K562 (cell line): ENCODE measurements around the gene FAAP100. TPM values are rescaled to one million over a fixed set of nuclear protein-coding genes. Genes with fewer than 3 reads are reported as not detected.
A peak's percentile ranks its signal among the peaks of the same experiment; 100 is the strongest.

Experiments
- ARHGAP35 ChIP-seq: fragments of 450-650 bp; IDR thresholded peaks from 2 replicates; pipeline ENCODE4 v1.6.1; 2018; ENCODE audit not compliant: partially characterized antibody
- CHAMP1 ChIP-seq: fragments of 450-650 bp; IDR thresholded peaks from 2 replicates; pipeline ENCODE4 v1.6.1; 2016; ENCODE audit warnings: mild to moderate bottlenecking
- ETV1 ChIP-seq: fragments of 450-650 bp; conservative IDR thresholded peaks from 2 replicates; pipeline ENCODE4 v1.6.1; 2016; ENCODE audit warnings: missing genetic modification characterization, control low read depth, low read depth, missing compliant biosample characterization
- FUS ChIP-seq: fragments of 200-400 bp; formaldehyde crosslinking; optimal IDR thresholded peaks from 2 replicates; pipeline ENCODE3; 2017; ENCODE audit warnings: low read depth, low read length
- KAT7 ChIP-seq: sonication (generic); formaldehyde crosslinking; IDR thresholded peaks from 2 replicates; pipeline ENCODE4 v1.8.0; 2022; ENCODE audit warnings: missing genetic modification reagents, mild to moderate bottlenecking, borderline replicate concordance
- L3MBTL2 ChIP-seq: fragments of 450-650 bp; IDR thresholded peaks from 2 replicates; pipeline ENCODE4 v1.6.1; 2016; ENCODE audit warnings: mild to moderate bottlenecking, moderate library complexity
- MIER1 ChIP-seq: fragments of 450-650 bp; IDR thresholded peaks from 2 replicates; pipeline ENCODE4 v1.6.1; 2016; ENCODE audit warnings: antibody characterized with exemption, mild to moderate bottlenecking, low read depth
- NFXL1 ChIP-seq: fragments of 450-650 bp; formaldehyde crosslinking; IDR thresholded peaks from 2 replicates; pipeline ENCODE4 v1.4.0; 2021; ENCODE audit warnings: mild to moderate bottlenecking
- PCBP1 ChIP-seq: fragments of 200-400 bp; formaldehyde crosslinking; IDR thresholded peaks from 2 replicates; pipeline ENCODE4 v1.6.1; 2018; ENCODE audit warnings: mild to moderate bottlenecking, low read depth, low read length; ENCODE audit not compliant: poor library complexity, severe bottlenecking
- RBM22 ChIP-seq: fragments of 200-400 bp; formaldehyde crosslinking; IDR thresholded peaks from 2 replicates; pipeline ENCODE4 v1.6.1; 2018; ENCODE audit warnings: low read length, low read depth; ENCODE audit not compliant: poor library complexity, severe bottlenecking
- SMAD3 ChIP-seq: fragments of 450-650 bp; formaldehyde crosslinking; conservative IDR thresholded peaks from 2 replicates; pipeline ENCODE4 v1.4.0; 2020; ENCODE audit warnings: mild to moderate bottlenecking
- STAT6 ChIP-seq: sonication (generic); formaldehyde crosslinking; IDR thresholded peaks from 2 replicates; pipeline ENCODE4 v1.8.1; 2023; ENCODE audit warnings: mild to moderate bottlenecking, missing genetic modification reagents
- ZBTB9 ChIP-seq: fragments of 450-650 bp; formaldehyde crosslinking; IDR thresholded peaks from 2 replicates; pipeline ENCODE4 v1.4.0; 2020; ENCODE audit warnings: mild to moderate bottlenecking, moderate library complexity
- ZNF592 ChIP-seq: fragments of 450-650 bp; IDR thresholded peaks from 2 replicates; pipeline ENCODE4 v1.6.1; 2017; ENCODE audit warnings: antibody characterized with exemption, mild to moderate bottlenecking
- polyA plus RNA-seq, 8 experiments: library from polyadenylated mRNA; depleted of rRNA in 4 of 8; stranded (reverse) in 5 of 8; unstranded in 3 of 8; fragments of >200 nt; fragmentation: Nextera tagmentation in 2 of 8; fragmentation: Illumina TruSeq in 1 of 8; extraction: Ambion mirVana in 2 of 8; extraction: Trizol in 1 of 8; gene quantifications; 2 replicates each; pipeline versions ENCODE4 v1.2.1 to v1.2.3, GENCODE V29; 2011 to 2014; ENCODE audit warnings: inconsistent platforms in 1 of 8, missing spikeins in 1 of 8
- total RNA-seq, 7 experiments: library from RNA; depleted of rRNA in 6 of 7; stranded (reverse); fragments of >200 nt in 6 of 7; fragmentation: Illumina TruSeq in 2 of 7; extraction: Trizol in 2 of 7; gene quantifications; 2 replicates each; pipeline versions ENCODE4 v1.2.1 to v1.2.3, GENCODE V29; 2011 to 2021; ENCODE audit warnings: low replicate concordance in 1 of 7

Gene FAAP100
- total and polyA plus RNA-seq, 9 of the 15 experiments (the other 6 are each of a cell fraction or from before 2014, with no cell fraction given) = 0.31 to 51.2 (median 12.6) TPM

GRCh38 chr17:81511804-81512561, 40.2 kb downstream of the FAAP100 start (continued):
- TF ChIP-seq STAT6 (CRISPR knock-in tag) = peak; percentile 27; the same call in 1 of the 2 replicates
- TF ChIP-seq SMAD3 (CRISPR knock-in tag) = peak; percentile 48; the same call in 1 of the 2 replicates
- peak; percentile 64; the same call in 1 of the 2 replicates for TF ChIP-seq KAT7 (CRISPR knock-in tag)
- TF ChIP-seq ETV1 (tag) = no peak
- peak; percentile 20 for TF ChIP-seq ARHGAP35
- TF ChIP-seq PCBP1 = peak; percentile 94
- TF ChIP-seq NFXL1 (CRISPR knock-in tag) = 0 out of 2 replicates have a peak, but pooled peaks have one; percentile 21
- 0 out of 2 replicates have a peak, but pooled peaks have one; percentile 39 for TF ChIP-seq ZNF592
- TF ChIP-seq ZBTB9 (CRISPR knock-in tag) = 0 out of 2 replicates have a peak, but pooled peaks have one; percentile 28
- no peak for TF ChIP-seq L3MBTL2
- no peak for TF ChIP-seq CHAMP1
- peak; percentile 100 for TF ChIP-seq RBM22
- TF ChIP-seq FUS = peak; percentile 11
- 0 out of 2 replicates have a peak, but pooled peaks have one; percentile 22 for TF ChIP-seq MIER1
